Activated naive CD4-positive, alpha-beta T cell treated with Interleukin-2 at 50 U/mL for 16 hours (primary cell): Measurements from ENCODE around the gene CACNA1S.
A peak's percentile ranks its signal among the peaks of the same experiment; 100 is the strongest.

ENCODE experiments used
- DNase-seq: peaks from one replicate; pipeline ENCODE4 v3.0.0-alpha.2; 2020

CACNA1S gene

GRCh38 chr1:201090541-201090940, 21.7 kb downstream of the CACNA1S start:
- no peak for DNase-seq

- DNase-seq = no peak
Observed at GRCh38 chr1:201089596-201089995, 22.6 kb downstream of the CACNA1S start.

- DNase-seq = no peak
Observed at GRCh38 chr1:201088901-201089525, 23.2 kb downstream of the CACNA1S start.

GRCh38 chr1:201088395-201088794, 23.8 kb downstream of the CACNA1S start:
- no peak for DNase-seq

GRCh38 chr1:201085902-201086735, 26.1 kb downstream of the CACNA1S start:
- DNase-seq = peak; percentile 41

- no peak for DNase-seq
Observed at GRCh38 chr1:201084295-201084694, 27.9 kb downstream of the CACNA1S start.

- DNase-seq = no peak
Observed at GRCh38 chr1:201083741-201084140, 28.5 kb downstream of the CACNA1S start.

- DNase-seq = no peak
Observed at GRCh38 chr1:201080135-201080534, 32.1 kb downstream of the CACNA1S start.

GRCh38 chr1:201077736-201078135, 34.5 kb downstream of the CACNA1S start:
- no peak for DNase-seq

GRCh38 chr1:201077116-201077515, 35.1 kb downstream of the CACNA1S start:
- DNase-seq = no peak

- no peak for DNase-seq
Observed at GRCh38 chr1:201076092-201076491, 36.1 kb downstream of the CACNA1S start.

GRCh38 chr1:201074018-201074417, 38.2 kb downstream of the CACNA1S start:
- DNase-seq = no peak

- no peak for DNase-seq
Observed at GRCh38 chr1:201072922-201073321, 39.3 kb downstream of the CACNA1S start.

- no peak for DNase-seq
Observed at GRCh38 chr1:201072149-201072548, 40.1 kb downstream of the CACNA1S start.

GRCh38 chr1:201069636-201070035, 42.6 kb downstream of the CACNA1S start:
- no peak for DNase-seq

- no peak for DNase-seq
Observed at GRCh38 chr1:201068976-201069375, 43.2 kb downstream of the CACNA1S start.

- no peak for DNase-seq
Observed at GRCh38 chr1:201066986-201067385, 45.2 kb downstream of the CACNA1S start.

- DNase-seq = no peak
Observed at GRCh38 chr1:201065686-201066085, 46.5 kb downstream of the CACNA1S start.

GRCh38 chr1:201064806-201065205, 47.4 kb downstream of the CACNA1S start:
- no peak for DNase-seq

- no peak for DNase-seq
Observed at GRCh38 chr1:201063145-201063544, 49.1 kb downstream of the CACNA1S start.

GRCh38 chr1:201062511-201063091, 49.6 kb downstream of the CACNA1S start:
- DNase-seq = no peak

- no peak for DNase-seq
Observed at GRCh38 chr1:201061886-201062285, 50.3 kb downstream of the CACNA1S start.

GRCh38 chr1:201061049-201061448, 51.2 kb downstream of the CACNA1S start:
- DNase-seq = no peak

- no peak for DNase-seq
Observed at GRCh38 chr1:201060586-201060985, 51.6 kb downstream of the CACNA1S start.
